Measurements from ENCODE around the gene DIPK1A.

The DIPK1A gene

DNA sequence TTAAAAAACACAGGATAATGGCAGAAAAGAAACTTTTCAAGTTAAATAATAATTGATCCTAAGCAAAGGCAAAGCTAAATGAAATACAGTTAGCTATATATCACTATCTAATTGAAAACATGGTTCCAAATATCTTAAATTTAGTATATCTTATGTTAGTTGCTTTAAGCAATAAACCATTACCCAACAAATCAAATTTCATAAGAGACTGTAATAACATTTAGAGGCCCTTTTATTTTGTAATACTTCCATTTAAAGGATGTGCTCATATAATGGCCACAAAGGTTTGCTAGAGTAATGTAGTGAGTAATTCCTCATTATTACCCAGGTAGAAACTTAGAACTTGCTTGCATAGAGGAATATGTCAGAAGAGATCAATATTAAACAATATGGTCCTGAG lies 97.1 kb downstream of the DIPK1A start:
- Histone ChIP-seq H4K20me1 (ENCODE audit: insufficient read depth, low read length) (no peaks in the 10 kb centered on the region), H3K27me3 (ENCODE audit: insufficient read depth, low read length, poor library complexity) (no peaks in the 10 kb centered on the region), H3K36me3 (ENCODE audit: insufficient read depth, low read length) (no peaks in the 10 kb centered on the region), H3K4me1 (ENCODE audit: insufficient read depth, low read length) (peaks cover 12% of the 10 kb centered on the region), H3K79me2 (ENCODE audit: insufficient read depth, low read length) (no peaks in the 10 kb centered on the region; the same call in 1 of the 2 replicates), H3K4me2 (ENCODE audit: insufficient read depth, low read length) (no peak overlapping the region), H3K4me3 (ENCODE audit: low read depth in 1 of 2, low read length in 2 of 2) (no peak overlapping the region), H2AFZ (ENCODE audit: low read depth, low read length) (no peak overlapping the region), H3K9me3 (ENCODE audit: insufficient read depth, low read length, severe bottlenecking) (no peaks in the 10 kb centered on the region), H3K9ac (ENCODE audit: low read depth, low read length) (no peak overlapping the region), H3K27ac (ENCODE audit: low read length) (no peak overlapping the region)
- TF ChIP-seq, protein P1, sequence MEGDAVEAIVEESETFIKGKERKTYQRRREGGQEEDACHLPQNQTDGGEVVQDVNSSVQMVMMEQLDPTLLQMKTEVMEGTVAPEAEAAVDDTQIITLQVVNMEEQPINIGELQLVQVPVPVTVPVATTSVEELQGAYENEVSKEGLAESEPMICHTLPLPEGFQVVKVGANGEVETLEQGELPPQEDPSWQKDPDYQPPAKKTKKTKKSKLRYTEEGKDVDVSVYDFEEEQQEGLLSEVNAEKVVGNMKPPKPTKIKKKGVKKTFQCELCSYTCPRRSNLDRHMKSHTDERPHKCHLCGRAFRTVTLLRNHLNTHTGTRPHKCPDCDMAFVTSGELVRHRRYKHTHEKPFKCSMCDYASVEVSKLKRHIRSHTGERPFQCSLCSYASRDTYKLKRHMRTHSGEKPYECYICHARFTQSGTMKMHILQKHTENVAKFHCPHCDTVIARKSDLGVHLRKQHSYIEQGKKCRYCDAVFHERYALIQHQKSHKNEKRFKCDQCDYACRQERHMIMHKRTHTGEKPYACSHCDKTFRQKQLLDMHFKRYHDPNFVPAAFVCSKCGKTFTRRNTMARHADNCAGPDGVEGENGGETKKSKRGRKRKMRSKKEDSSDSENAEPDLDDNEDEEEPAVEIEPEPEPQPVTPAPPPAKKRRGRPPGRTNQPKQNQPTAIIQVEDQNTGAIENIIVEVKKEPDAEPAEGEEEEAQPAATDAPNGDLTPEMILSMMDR (IDR thresholded peaks at IDR 0.05; ENCODE audit: borderline replicate concordance, extremely low read depth, low read length, poor library complexity, severe bottlenecking) = no peak
- TF ChIP-seq EZH2 (IDR thresholded peaks at IDR 0.05; ENCODE audit: borderline replicate concordance, low read depth, low read length, severe bottlenecking) = no peak
- DNase-seq (no peak), ATAC-seq (ENCODE audit: insufficient read depth, low read depth) (no peak)

DNA sequence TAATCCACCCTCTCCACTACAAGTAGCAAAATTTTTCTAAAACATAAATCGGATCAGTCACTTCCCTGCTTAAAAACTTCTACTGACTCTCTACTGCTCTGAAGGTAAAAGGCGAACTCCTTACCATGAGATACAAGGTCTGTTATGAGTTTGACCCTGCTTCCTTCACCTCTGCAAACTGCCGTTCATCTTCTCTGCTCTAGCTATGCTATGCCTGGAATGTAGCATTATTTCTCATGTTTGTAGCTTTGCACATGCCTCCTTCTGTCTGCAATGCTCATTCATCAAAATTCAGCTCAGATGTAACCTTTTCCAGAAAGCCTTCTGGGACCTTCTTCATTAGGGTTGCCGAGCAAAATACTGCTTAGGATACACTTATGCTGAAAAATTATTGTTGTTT lies 98.7 kb downstream of the DIPK1A start:
- Histone ChIP-seq H3K4me1 (ENCODE audit: insufficient read depth, low read length) (peaks cover 23% of the 10 kb centered on the region), H2AFZ (ENCODE audit: low read depth, low read length) (no peak overlapping the region), H3K79me2 (ENCODE audit: insufficient read depth, low read length) (peaks cover 7% of the 10 kb centered on the region), H3K4me3 (ENCODE audit: low read depth in 1 of 2, low read length in 2 of 2) (no peak overlapping the region), H3K9me3 (ENCODE audit: insufficient read depth, low read length, severe bottlenecking) (no peaks in the 10 kb centered on the region), H3K4me2 (ENCODE audit: insufficient read depth, low read length) (no peak overlapping the region), H3K36me3 (ENCODE audit: insufficient read depth, low read length) (no peaks in the 10 kb centered on the region), H3K27ac (ENCODE audit: low read length) (no peak overlapping the region), H4K20me1 (ENCODE audit: insufficient read depth, low read length) (no peaks in the 10 kb centered on the region), H3K27me3 (ENCODE audit: insufficient read depth, low read length, poor library complexity) (no peaks in the 10 kb centered on the region), H3K9ac (ENCODE audit: low read depth, low read length) (no peak overlapping the region)
- no peak for ATAC-seq (ENCODE audit: insufficient read depth, low read depth)
- TF ChIP-seq EZH2 (IDR thresholded peaks at IDR 0.05; ENCODE audit: borderline replicate concordance, low read depth, low read length, severe bottlenecking) = no peak
- TF ChIP-seq, protein P1 (IDR thresholded peaks at IDR 0.05; ENCODE audit: borderline replicate concordance, extremely low read depth, low read length, poor library complexity, severe bottlenecking) = no peak
- no peak for DNase-seq

DNA sequence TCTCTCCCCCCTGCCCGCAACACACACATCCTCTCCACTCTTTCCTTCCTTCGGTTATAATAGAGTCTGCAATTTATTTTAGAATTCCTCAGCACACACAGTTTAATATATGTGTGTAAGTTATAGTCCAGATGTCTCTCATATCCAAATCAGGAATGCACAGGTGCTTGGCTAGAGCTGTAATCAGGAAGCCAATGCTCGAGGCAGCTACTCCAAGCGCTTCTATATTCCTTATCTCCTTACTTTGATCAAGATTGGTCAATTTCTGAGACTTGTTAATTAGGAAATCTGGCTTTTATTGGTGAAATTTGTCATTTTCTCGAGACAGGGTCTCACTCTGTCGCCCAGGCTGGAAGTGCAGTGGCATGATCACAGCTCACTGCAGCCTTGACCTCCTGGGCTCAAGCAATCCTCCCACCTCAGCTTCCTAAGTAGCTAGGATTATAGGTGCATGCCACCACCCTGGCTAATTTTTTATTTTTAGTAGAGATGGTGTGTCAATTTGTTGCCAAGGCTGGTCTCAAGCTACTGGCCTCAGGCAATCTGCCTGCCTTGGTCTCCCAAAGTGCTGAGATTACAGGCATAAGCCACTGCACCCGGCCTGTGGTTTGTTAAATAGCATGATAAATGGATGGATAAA lies 101.7 kb downstream of the DIPK1A start:
- ATAC-seq (ENCODE audit: insufficient read depth, low read depth) (no peak), DNase-seq (no peak)
- Histone ChIP-seq H3K4me3 (ENCODE audit: low read depth in 1 of 2, low read length in 2 of 2) (peak overlapping the region; percentile 5 to 48; a peak in 3 of 4 replicates), H3K27me3 (ENCODE audit: insufficient read depth, low read length, poor library complexity) (no peaks in the 10 kb centered on the region), H2AFZ (ENCODE audit: low read depth, low read length) (peak overlapping the region; percentile 57), H4K20me1 (ENCODE audit: insufficient read depth, low read length) (no peaks in the 10 kb centered on the region), H3K36me3 (ENCODE audit: insufficient read depth, low read length) (no peaks in the 10 kb centered on the region), H3K9ac (ENCODE audit: low read depth, low read length) (peak overlapping the region; percentile 42), H3K9me3 (ENCODE audit: insufficient read depth, low read length, severe bottlenecking) (no peaks in the 10 kb centered on the region), H3K79me2 (ENCODE audit: insufficient read depth, low read length) (peaks cover 26% of the 10 kb centered on the region), H3K4me1 (ENCODE audit: insufficient read depth, low read length) (peaks cover 23% of the 10 kb centered on the region), H3K4me2 (ENCODE audit: insufficient read depth, low read length) (peak overlapping the region; percentile 67), H3K27ac (ENCODE audit: low read length) (peak overlapping the region; percentile 68)
- TF ChIP-seq, protein P1 (IDR thresholded peaks at IDR 0.05; ENCODE audit: borderline replicate concordance, extremely low read depth, low read length, poor library complexity, severe bottlenecking) = no peak
- no peak for TF ChIP-seq EZH2 (IDR thresholded peaks at IDR 0.05; ENCODE audit: borderline replicate concordance, low read depth, low read length, severe bottlenecking)

Measured in DND-41 (cell line).